CD4-positive, alpha-beta T cell treated with Interleukin-21 for 1 hour (primary cell): ENCODE measurements around the gene GLRA3.
"Not testable (repeated sequence)": the region's sequence is repeated elsewhere in the genome, so short reads cannot be mapped to it uniquely, and the experiment has no call there.

Experiments used
- DNase-seq: peaks from one replicate; pipeline ENCODE4 v3.0.0-alpha.2; 2020

Gene GLRA3

DNA sequence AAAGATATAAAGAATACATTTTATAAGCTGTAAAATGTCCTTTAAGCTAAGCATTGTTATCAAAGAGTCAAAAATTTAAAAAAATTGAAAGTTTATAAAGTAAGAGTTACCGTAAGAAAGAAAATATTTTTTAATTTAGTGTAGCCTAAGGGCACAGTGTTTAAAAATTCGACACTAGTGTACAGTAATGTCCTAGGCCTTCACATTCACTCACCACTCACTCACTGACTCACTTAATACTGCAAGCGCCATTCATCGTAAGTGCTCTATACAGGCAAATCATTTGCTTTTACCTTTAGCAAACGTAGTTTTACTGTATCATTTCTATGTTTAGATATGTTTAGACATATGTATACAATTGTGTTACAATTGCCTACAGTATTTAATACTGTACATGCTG is 20.2 kb downstream of the GLRA3 start:
- no peak for DNase-seq

DNA sequence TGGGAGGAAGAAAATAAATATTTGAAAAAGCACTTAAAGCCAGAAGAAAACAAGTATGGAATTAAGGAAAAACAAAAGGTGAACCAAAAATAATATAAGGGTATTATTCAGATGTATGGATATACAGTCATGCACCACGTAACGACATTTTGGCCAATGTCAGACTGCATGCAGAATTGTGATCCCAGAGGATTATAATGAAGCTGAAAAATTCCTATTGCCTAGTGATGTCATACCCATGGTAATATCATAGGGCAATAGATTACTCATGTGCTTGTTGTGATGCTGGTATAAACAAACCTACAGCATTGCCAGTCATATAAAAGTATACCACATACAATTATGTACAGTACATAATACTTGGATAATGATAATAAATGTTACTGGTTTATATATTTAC is 20.9 kb downstream of the GLRA3 start:
- no peak for DNase-seq

DNA sequence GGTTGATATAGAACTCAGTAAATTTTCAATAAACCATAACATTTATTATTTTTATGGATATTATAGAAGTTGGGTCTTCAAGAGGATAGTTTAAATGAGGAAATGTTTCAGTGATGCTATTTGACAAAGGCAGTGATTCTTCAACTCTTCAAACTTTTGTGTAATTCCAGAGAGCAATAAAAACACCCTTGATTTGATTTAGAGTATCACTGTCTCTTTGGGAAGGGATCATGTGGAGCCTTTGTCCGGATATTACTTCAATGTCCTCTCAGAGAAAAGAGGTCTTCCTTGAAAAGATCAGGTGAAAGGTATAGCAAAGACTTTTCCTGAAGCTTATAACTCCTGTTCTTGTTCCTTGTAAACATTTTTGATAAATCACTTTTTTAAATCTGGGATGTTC is 23.3 kb downstream of the GLRA3 start:
- no peak for DNase-seq

DNA sequence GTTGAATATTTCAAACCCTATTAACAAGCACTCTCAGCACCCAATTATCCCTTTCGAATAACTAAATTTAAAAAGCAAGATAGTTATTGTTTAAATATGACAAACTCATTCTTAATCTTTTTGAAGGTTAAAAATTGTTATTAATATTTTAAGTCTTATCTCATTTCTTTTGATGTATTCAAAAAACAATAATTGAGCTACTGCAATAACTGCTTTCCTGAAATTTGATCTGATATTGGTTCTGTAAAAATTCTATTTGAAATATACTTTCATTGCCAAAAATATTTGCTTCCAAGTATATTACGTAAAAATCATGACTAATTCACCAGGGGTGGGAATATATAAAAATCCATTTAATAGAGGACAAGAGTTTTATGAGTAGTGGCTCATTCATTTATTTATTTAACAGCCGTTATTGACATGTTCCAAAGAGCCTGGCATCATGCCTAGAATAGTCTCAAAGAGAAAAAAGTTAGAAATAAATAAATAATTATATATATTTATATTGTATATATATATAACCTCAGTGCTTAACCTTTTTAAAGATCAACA is 34.4 kb downstream of the GLRA3 start:
- DNase-seq = no peak

DNA sequence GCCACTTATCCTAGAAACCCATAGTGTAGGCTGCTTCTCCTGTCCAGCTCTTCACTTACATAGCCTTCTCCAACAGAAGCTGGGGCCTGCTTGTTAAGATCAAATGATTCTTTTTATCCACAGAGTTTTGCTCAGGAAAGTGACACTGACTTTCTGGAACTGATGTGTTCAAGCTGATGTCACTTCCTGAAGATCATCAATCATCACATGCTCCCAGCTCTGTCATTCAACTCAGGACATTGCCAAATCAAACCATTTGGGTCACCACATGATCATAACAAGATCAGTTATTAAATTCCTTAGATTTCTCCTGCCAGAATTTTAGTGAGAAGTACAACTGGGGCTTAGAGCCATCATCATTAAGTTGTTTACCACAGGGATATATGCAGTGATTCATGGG is 39.4 kb downstream of the GLRA3 start:
- DNase-seq = no peak

DNA sequence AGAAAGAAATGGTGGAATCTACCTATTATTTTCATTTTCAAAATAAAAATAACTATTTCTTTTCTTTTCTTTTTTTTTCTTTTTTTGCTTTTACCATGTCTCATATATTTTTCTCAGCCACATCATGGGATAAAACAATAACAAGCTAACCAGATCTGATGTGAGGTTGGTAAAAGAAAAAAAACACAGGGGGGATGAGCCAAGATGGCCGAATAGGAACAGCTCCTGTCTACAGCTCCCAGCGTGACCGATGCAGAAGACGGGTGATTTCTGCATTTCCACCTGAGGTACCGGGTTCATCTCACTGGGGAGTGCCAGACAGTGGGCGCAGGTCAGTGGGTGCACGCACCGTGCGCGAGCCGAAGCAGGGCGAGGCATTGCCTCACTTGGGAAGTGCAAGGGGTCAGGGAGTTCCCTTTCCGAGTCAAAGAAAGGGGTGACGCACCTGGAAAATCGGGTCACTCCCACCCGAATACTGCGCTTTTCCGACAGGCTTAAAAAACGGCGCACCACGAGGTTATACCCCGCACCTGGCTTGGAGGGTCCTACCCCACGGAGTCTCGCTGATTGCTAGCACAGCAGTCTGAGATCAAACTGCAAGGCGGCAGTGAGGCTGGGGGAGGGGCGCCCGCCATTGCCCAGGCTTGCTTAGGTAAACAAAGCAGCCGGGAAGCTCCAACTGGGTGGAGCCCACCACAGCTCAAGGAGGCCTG is 50.6 kb downstream of the GLRA3 start:
- not testable (repeated sequence) for DNase-seq

DNA sequence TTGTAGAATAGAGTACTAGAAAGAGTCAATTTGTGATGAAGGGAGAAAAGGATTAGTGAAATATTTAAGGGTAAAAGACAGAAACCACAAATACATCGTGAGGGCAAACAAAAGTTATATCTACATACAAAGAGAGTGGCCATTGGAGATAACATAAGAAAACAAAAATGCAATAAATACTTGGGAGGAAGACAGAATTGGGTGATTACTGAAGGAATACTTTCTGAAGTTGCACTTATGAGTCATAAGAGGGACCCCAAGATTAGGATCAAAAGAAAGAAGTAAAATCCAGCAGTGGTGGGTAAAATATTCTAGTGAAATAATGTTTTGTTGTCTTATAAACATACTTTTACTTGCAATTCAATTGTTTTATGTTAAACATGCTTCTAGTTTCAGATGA is 53.7 kb downstream of the GLRA3 start:
- no peak for DNase-seq

DNA sequence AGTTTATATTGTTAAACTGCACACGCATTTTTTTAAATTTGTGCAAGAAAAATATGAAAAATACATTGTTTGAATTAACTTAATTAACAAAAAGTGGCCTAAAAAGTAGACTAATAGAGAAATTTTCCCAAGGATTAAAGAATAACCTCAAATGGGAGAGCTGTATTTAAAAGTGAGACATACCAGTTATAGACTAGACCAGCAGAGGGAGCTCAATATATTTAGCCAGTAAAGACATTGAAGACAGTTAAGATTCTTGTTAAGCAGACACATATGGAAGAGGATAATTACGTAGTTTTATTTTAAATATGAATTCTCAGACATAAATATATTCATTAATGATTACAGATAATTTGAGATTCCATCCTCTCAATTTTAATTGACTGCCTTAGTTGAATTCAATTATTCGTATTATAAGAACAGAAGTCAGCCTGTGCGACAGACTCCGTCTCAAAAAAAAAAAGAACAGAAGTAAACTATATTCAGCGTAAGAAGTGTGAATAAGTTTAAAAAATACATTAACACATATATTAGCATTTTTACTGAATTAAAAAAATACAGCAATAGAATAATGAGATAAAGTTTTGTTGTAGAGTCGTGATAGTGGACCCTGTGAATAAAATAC is 64.8 kb downstream of the GLRA3 start:
- DNase-seq = no peak

DNA sequence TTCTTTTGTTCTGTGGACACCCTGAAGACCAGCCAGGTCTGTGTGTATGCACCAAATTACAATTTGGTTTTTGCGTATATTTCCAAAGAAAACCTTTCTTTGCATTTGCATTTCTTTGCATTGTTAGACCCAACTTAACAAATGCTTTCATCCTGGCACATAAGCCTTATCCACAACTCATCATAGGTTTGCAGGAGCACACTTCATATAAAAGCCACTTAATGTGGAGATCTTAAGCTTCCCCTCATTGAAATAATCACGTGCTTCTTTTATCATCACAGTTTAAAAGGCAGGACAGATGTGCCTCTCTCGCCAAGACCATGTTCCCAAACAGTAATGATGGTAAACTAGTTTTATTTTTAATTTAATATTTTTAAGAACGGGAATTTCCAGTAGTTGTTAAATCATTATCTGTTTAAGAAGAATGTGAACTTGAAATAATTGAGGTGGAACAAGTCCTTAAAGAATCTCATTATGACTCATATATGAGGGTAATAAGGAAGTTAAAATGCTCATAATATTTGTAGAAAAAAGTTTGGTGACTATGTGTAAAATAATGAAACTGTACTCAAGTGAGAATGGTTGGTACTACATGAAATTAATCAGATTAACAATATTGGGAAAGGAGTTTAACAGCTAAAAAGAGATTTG is 65.5 kb downstream of the GLRA3 start:
- no peak for DNase-seq

DNA sequence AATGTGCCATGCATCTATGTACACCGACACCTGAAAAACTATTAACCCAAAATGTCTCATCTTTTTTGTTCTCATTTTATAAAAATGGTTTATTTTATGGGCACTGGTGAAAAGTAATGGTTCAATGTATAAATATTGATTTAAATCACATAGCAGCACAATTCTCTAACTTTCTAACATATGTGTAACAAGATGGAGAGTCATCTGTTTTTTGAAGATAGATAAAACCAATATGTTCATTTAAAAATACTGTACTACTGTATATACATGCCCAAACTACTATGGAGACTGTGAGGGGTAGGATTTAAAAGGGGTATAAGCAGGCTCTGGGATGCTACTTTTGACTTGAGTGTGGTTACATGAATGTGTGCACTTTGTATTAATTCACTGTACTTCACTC is 67.6 kb downstream of the GLRA3 start:
- DNase-seq = no peak

DNA sequence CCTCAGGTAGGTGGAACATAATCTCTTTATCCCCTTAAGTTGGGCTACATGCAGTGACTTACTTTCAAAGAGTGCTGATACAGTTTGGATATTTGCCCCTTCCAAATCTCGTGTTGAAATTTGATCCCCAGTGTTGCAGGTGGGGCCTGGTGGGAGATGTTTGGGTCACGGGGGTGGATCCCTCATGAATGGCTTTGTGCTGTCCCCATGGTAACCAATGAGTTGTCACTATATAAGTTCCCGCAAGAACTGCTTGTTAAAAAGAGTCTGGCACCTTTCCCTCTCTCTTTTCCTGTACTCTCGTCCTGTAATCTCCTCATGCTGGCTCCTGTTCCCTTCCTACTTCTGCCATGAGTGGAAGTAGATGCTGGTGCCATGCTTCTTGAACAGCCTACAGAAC is 71.3 kb downstream of the GLRA3 start:
- DNase-seq = no peak

DNA sequence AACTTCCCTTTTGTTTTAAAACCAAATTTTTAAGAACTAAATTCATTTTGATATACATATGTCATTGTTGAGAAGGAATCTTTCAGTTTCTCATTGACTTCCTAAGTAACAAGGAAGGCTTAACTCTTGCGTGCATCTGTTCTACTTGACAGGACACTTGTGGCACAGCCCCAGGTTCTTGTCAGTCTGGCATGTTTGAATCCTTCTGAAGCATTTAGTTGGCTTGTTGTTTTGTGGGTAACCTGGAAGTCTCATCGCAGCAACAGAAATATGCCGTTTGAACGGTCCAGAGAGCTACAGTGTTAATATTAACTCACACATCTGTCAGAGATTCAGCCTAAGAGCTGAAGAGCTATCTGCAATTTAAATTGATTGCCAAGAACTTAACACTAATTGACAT is 76.0 kb downstream of the GLRA3 start:
- DNase-seq = no peak

DNA sequence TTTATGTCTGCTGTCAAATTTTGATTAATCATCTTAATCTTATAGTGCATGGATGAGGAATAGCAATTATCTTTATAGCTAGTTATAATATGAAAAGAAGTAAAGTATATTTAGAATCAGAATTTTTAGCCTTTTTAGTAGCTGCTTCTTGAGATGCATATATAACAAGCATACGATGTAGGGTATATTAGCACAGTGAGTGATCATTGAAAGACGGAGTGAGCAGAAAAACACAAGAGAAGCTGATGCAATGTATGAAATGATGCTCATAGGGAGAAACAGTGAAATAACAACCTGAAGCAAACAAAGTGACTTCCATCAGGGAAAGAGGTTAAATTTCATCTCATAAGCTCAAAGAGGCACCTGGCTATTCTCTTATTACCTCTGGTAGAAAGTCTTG is 77.0 kb downstream of the GLRA3 start:
- no peak for DNase-seq

DNA sequence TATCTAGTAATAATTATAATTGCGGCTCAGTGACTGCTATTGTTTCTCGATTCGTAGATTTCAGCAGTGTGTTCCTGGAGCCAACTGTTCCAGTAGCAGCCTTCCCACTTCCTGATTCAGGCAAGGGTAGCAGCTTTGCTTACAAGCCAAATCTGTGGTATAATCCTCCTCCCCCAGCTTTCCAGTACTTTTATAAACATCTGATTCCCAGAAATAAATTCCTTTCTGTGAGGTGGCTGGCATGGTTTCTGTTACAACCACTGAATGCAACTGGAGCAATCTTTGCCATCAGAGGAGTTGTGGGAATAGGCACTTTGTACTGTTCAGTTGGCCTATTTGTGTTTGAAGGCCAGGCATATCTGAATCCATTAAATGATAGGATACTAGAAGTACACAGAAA is 80.0 kb downstream of the GLRA3 start:
- no peak for DNase-seq

DNA sequence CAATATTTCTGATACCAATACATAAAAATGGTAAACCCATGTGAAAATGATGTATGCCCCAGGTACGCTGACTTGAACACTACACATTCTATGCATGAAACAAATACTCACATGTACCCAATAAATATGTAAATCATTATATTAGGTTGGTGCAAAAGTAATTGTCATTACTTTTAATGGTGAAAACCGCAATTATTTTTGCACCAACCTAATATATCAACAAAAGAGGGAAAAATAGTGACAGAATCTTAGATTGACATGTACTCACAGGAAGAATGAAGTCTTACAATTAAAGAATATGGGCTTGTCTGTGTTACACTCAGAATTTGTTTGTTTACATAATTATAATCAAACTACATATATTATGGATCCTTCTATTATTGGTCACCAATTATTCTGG is 82.3 kb downstream of the GLRA3 start:
- DNase-seq = no peak

DNA sequence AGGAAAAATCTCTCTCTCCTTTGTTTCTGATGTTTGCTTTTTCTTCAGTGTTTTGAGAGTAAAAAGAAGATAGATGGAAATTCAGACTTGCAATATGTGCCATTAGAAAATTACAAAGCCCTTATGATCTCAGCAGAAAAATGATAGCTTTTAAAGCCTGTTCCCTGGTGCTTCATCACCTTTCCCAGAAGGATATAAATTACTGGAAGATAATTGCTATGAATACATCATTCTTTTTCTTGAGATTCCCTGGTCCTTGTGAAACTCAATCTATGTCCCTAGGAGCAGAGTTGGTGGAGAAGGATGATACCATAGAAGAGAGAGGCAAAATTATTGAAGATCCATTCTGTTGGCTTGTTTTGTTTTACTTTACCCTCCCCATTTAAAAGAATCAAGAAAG is 86.5 kb downstream of the GLRA3 start:
- DNase-seq = no peak

DNA sequence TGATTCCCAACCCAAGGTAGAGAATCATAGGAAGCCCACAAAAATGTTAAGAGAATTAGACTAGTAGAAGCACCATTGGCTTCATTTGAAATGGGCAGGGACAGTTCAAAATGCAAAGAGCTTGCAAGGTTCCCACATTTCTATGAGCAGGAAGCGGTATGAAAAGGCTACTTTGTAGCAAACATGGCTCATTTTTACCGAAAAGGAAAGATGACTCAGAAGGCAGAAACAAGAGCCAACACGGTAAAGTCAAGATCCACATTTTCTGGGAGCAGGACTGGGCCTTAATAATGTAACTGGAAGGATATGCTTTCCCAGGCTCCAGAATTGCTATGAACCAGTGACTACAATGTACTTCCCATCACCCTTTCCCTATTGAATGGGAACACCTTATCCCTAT is 89.5 kb downstream of the GLRA3 start:
- DNase-seq = no peak

DNA sequence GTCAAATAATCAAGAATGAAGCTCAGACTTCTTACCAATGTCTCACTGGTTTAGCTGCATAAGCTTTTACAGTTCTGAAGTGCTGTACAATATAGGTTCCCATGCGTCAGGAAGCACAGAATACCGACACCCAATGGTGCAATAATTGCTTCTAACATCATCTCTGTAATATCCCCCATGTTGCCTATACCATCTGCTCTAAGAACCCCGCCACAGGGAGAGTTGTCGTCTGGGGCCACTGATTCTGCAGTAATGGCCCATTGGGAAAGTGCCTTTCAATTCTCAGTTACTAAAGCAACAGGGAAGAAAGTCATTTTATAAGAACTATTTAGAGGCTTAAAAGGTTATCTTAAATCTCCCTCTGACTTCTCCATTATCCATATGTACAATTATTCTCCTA is 94.9 kb downstream of the GLRA3 start:
- DNase-seq = no peak

DNA sequence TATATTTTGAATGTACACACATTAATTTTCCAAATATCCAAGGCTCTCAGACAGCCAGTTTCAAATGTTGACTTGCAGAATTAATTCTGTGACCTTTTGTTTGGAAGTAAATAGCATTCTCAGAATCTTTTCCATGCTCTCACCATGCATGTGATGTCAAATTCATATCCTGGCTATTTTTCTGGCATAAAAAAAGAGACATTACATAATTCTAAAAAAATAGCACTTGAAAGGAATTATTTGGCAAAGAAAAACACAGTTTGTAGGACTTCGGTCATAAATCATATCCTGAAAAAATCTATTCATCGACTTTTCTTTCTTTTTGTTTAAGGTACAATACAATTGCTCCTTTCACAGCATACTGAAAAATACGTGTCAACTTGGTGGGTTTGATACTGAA is 111.2 kb downstream of the GLRA3 start:
- DNase-seq = no peak

DNA sequence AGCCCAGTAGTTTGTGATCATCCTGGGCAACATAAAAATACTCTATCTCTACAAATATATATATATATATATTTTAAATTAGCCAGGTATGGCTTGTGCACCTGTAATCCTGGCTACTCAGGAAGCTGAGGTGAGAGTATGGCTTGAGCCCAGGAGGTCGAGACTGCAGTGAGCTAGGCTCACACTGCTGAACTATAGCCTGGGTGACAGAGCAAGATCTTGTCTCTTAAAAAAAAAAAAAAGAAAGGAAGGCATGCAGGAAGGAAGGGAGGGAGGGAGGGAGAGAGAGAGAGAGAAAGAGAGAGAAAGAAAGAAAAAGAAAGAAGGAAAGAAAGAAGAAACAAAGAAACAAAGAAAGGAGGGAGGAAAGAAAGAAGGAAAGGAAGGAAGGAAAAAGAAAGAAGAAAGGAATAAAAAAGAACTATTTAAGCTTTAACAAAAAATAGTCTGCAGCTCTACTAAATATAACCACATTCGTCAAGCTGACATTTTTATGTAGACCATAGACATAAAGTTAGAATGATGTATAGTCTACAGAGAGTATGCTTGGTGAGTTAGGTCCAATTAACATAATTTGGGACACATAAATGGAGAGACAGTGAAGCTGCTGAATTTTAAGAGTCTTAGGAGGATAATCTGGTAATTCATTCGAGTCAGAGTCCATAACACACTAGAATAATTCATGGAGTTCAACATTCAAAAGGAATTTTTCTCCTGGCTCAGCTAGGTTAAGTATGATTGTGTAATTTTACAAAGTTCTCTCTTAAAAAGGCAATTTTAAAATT is 111.9 kb downstream of the GLRA3 start:
- no peak for DNase-seq

DNA sequence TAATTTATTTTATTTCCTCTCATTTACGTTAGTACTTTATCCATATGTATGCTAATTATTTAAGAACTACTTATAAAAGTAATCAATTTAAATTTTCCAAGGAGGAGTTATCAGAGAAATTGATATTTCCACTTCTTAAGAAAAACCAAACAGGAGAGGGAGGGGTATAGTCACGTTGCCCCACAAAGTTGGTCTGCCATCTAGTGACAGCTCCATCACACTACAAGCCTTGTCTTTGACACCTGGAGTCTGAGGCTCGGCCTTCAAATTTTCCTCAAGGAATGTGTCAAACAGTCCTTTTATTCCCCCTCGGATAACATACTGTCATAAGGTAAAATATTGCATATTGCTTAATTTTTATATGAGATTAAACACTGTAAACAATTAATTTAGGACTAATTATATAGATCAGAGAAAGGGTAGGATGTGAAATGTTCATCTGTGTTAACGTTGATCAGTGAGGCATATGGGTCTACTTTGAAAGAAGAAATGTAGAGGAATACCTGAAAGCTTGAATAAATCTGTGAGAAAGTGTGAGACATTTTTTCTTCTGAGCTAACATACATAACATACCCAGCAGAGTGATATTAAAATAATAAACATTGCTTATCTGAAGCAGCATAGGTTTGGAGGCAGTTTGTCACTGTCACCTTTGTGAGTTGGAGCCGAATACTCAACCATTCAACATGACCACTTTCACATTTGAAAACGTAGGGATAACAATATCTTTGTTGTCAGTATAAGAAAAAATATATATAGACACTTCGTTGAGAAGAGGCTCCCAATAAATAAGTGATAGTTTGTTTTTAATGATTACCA is 114.4 kb downstream of the GLRA3 start:
- DNase-seq = peak; percentile 2

DNA sequence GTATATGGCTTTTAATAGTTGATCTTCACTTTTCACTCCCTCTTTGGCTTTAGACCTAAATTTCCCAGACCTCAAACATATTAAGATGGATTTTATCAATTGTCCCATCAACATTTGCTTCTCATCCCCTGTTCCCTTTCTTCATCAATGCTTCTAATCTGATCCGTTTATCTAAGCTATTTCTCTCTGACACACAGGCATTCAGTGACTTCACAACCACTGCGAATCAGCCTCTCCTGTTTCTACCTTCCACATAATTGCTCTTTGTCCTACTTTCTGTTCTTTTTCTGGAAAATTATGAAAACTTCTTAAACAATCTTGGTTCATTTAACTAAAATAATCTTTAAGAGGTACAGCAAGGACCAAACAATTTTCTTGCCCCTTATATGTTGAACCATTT is 115.2 kb downstream of the GLRA3 start:
- no peak for DNase-seq

DNA sequence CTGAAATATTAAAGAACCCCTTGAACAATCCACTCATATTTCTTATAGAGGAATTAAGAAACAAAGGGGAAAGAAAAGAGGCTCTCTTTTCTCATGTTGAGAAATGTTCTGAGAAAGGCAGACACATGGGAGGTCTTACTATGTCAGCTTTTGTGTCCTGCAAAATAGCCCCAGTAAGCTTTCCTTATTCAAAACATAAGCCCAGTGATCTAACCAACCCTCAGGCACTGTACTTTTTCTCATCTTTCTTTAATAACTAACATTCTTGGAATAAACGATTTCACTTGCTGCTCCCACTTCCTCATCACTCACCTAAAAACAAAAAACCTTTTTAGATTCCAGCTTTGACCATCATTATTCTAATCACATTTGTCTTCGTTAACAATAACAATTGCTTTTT is 115.9 kb downstream of the GLRA3 start:
- DNase-seq = no peak
